Common myeloid progenitor, CD34-positive (primary cell): ENCODE measurements around the gene DPF3.

Experiments used
- CTCF ChIA-PET: fragments of 350-600 bp; sonication (Branson Sonifier 250); formaldehyde crosslinking; loops from one replicate; lab custom pipeline; 2021; ENCODE audit warnings: antibody characterized with exemption; lab: Charles Lee
- POLR2A ChIA-PET: fragments of 350-600 bp; sonication (Branson Sonifier 250); formaldehyde crosslinking; loops from one replicate; lab custom pipeline; 2021; ENCODE audit warnings: antibody characterized with exemption; lab: Charles Lee
- DNase-seq, 3 donors: peaks; one replicate each; pipeline versions ENCODE4 v3.0.0 to v3.0.0-alpha.2; 2013
- H3K27ac ChIP-seq, 2 experiments: 1 replicate in 1 of 2; 2 replicates in 1 of 2; pipeline ENCODE4 v1.7.0; 2013; ENCODE audit warnings: inconsistent platforms in 2 of 2, low read length in 2 of 2, mild to moderate bottlenecking in 2 of 2, low read depth in 1 of 2, moderate library complexity in 1 of 2; ENCODE audit not compliant: severe bottlenecking in 2 of 2, insufficient read depth in 1 of 2, poor library complexity in 1 of 2
- H3K27me3 ChIP-seq, 5 experiments: replicated peaks in 2 of 5; 1 replicate in 3 of 5; 2 replicates in 2 of 5; pipeline versions ENCODE4 v1.6.1 to v1.7.0; 2013; ENCODE audit warnings: low read length in 4 of 5, mild to moderate bottlenecking in 2 of 5, moderate library complexity in 2 of 5, inconsistent platforms in 1 of 5; ENCODE audit not compliant: insufficient read depth in 5 of 5, control insufficient read depth in 4 of 5
- H3K36me3 ChIP-seq, 4 experiments: 1 replicate in 2 of 4; 2 replicates in 2 of 4; pipeline versions ENCODE4 v1.6.1 to v1.7.0; 2013; ENCODE audit warnings: low read length in 3 of 4, control low read depth in 1 of 4, mild to moderate bottlenecking in 1 of 4; ENCODE audit not compliant: control insufficient read depth in 4 of 4, insufficient read depth in 4 of 4
- H3K4me1 ChIP-seq, 4 experiments: 1 replicate in 3 of 4; 2 replicates in 1 of 4; pipeline versions ENCODE4 v1.6.1 to v1.7.1; 2013; ENCODE audit warnings: low read length in 3 of 4, mild to moderate bottlenecking in 3 of 4, control low read depth in 1 of 4, inconsistent platforms in 1 of 4, moderate library complexity in 1 of 4; ENCODE audit not compliant: control insufficient read depth in 4 of 4, insufficient read depth in 4 of 4; ENCODE audit errors: control extremely low read depth in 1 of 4
- H3K4me3 ChIP-seq, 7 experiments: 1 replicate in 4 of 7; 2 replicates in 3 of 7; pipeline versions ENCODE4 v1.5.1 to v1.7.0; 2013; ENCODE audit warnings: mild to moderate bottlenecking in 7 of 7, low read length in 6 of 7, moderate library complexity in 6 of 7, inconsistent platforms in 2 of 7, low read depth in 2 of 7, control low read depth in 1 of 7; ENCODE audit not compliant: insufficient read depth in 4 of 7, control insufficient read depth in 1 of 7; ENCODE audit errors: extremely low read depth in 1 of 7
- H3K9me3 ChIP-seq, 5 experiments: 1 replicate in 4 of 5; 2 replicates in 1 of 5; pipeline versions ENCODE4 v1.6.1 to v1.7.1; 2013; ENCODE audit warnings: low read length in 4 of 5, mild to moderate bottlenecking in 2 of 5, inconsistent platforms in 1 of 5, low read depth in 1 of 5, moderate library complexity in 1 of 5; ENCODE audit not compliant: control insufficient read depth in 4 of 5, insufficient read depth in 2 of 5; ENCODE audit errors: control extremely low read depth in 1 of 5
- WGBS: methylation state at CpG from one replicate; pipeline ENCODE4 v1.1.5; 2013; ENCODE audit not compliant: insufficient coverage; 5-methylcytosine and 5-hydroxymethylcytosine counted together

DPF3 gene

DNA sequence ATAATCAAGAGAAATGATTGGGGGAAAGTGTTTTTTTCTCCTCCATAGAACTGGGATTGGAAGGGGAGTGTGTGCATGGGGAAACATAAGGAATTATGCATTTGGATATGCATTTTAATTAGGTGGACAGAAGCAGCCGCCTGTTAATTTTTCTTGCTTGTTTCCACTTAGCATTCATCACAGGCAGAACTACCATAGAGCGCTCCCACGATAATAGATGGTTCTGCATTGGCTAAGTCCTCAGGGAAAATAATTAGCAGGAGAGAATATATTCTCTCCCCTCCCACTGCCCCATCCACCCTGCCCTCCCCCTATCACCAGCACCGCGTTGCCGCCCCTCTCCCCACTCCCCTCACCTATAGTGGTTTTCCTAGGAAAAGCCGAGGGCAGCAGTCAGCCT lies 11.4 kb downstream of the DPF3 start:
- H3K36me3 ChIP-seq = no peaks in the 10 kb centered on the region
- no peak overlapping the region for H3K4me3 ChIP-seq
- peaks cover 0 to 20% (median 2%) of the 10 kb centered on the region in 5 experiments for H3K27me3 ChIP-seq
- ChIA-PET CTCF (interaction anchor here (0.9 to 1.4 kb wide), 2 partner anchors 9 to 367 kb away, joined by 3 read pairs; no protein-coding TSS in a partner anchor), POLR2A (interaction anchor here (0.5 kb wide), 1 partner anchor 125 kb away, joined by 3 read pairs; no protein-coding TSS in a partner anchor)
- H3K9me3 ChIP-seq = no peaks in the 10 kb centered on the region
- peaks cover 0 to 21% (median 3%) of the 10 kb centered on the region in 4 experiments for H3K4me1 ChIP-seq
- WGBS = 100% methylated on average over 2 of the region's 7 CpGs
- no peak overlapping the region for H3K27ac ChIP-seq
- no peak for DNase-seq

GRCh38 chr14:72882047-72882446 lies 11.9 kb downstream of the DPF3 start:
- no peak overlapping the region for H3K4me3 ChIP-seq
- peaks cover 0 to 21% (median 2%) of the 10 kb centered on the region in 4 experiments for H3K4me1 ChIP-seq
- no peaks in the 10 kb centered on the region for H3K36me3 ChIP-seq
- H3K27me3 ChIP-seq = peaks cover 0 to 24% (median 2%) of the 10 kb centered on the region in 5 experiments
- no CpG with 5 or more reads among the region's 1 CpG for WGBS
- DNase-seq = no peak
- no peak overlapping the region for H3K27ac ChIP-seq
- POLR2A ChIA-PET = no interaction called here
- CTCF ChIA-PET = interaction anchor here (0.9 to 1.4 kb wide), 2 partner anchors 9 to 366 kb away, joined by 3 read pairs; no protein-coding TSS in a partner anchor
- H3K9me3 ChIP-seq = no peaks in the 10 kb centered on the region

DNA sequence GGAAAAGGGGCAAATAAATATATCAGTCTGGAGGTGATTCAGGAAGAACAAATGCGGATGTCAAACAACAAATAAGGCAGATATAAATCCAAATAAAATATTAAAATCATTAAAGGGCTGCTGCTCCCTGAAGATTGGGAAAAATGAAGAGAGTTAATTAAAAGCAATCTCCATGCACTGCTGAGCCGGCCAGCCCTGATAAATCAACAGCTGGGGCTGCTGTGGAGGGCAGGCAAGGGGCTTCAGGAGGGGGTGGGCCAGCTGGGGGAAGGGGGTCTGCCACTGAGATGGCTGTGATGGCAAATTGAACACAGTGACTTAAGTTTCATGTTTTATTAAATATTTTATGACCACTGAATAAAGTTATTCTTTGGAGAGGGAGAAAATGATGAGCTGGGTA lies 12.4 kb downstream of the DPF3 start:
- CTCF ChIA-PET = interaction anchor here (0.9 to 1.4 kb wide), 2 partner anchors 9 to 366 kb away, joined by 3 read pairs; no protein-coding TSS in a partner anchor
- H3K36me3 ChIP-seq = no peaks in the 10 kb centered on the region
- H3K4me1 ChIP-seq = peaks cover 0 to 21% (median 2%) of the 10 kb centered on the region in 4 experiments
- H3K27me3 ChIP-seq = peaks cover 0 to 26% (median 2%) of the 10 kb centered on the region in 5 experiments
- POLR2A ChIA-PET = no interaction called here
- no peak overlapping the region for H3K27ac ChIP-seq
- 100% methylated on average over 1 of the region's 2 CpGs for WGBS
- H3K9me3 ChIP-seq = no peaks in the 10 kb centered on the region
- no peak for DNase-seq
- H3K4me3 ChIP-seq = no peak overlapping the region

- WGBS = no CpG with 5 or more reads among the region's 2 CpGs
- DNase-seq = peak in 1 of 3 donors; percentile 41
- CTCF ChIA-PET = no interaction called here
Observed at GRCh38 chr14:72880820-72881219, 13.1 kb downstream of the DPF3 start.

GRCh38 chr14:72880164-72880563 lies 13.7 kb downstream of the DPF3 start:
- Histone ChIP-seq H3K4me3 (no peak overlapping the region), H3K9me3 (no peaks in the 10 kb centered on the region), H3K27ac (no peak overlapping the region), H3K27me3 (peaks cover 0 to 23% (median 2%) of the 10 kb centered on the region in 5 experiments), H3K4me1 (peaks cover 0 to 21% (median 2%) of the 10 kb centered on the region in 4 experiments), H3K36me3 (no peaks in the 10 kb centered on the region)
- ChIA-PET POLR2A (no interaction called here), CTCF (no interaction called here)
- 100% methylated on average over 2 of the region's 2 CpGs for WGBS
- DNase-seq = peak in 1 of 3 donors; percentile 8

More at GRCh38 chr14:72880820-72881219, 13.1 kb downstream of the DPF3 start:
- H3K27me3 ChIP-seq = peaks cover 0 to 23% (median 2%) of the 10 kb centered on the region in 5 experiments
- no peak overlapping the region for H3K27ac ChIP-seq
- peaks cover 0 to 21% (median 2%) of the 10 kb centered on the region in 4 experiments for H3K4me1 ChIP-seq
- POLR2A ChIA-PET = no interaction called here
- H3K36me3 ChIP-seq = no peaks in the 10 kb centered on the region
- H3K4me3 ChIP-seq = no peak overlapping the region
- no peaks in the 10 kb centered on the region for H3K9me3 ChIP-seq

DNA sequence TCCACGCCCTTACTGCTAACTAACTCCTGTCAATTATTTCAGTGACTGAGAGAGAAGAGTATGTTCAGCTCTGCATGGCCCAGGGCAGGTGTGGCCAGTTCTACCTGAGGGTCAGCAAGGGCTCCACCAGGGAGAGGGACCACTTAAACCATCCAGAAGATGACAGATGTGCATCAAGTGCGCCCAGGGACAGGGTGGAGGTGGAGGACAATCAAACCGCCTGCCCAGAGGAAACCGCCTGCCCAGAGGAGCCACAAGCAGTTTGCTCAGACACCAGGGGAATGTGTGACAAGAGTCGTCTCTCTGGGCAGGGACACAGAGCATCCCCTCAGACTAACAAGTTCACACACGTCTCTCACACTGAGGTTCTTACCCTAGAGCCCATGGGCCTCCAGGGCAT lies 14.5 kb downstream of the DPF3 start:
- WGBS = 100% methylated on average over 5 of the region's 6 CpGs
- H3K4me3 ChIP-seq = no peak overlapping the region
- ChIA-PET CTCF (no interaction called here), POLR2A (no interaction called here)
- no peak overlapping the region for H3K27ac ChIP-seq
- peaks cover 0 to 20% (median 2%) of the 10 kb centered on the region in 4 experiments for H3K4me1 ChIP-seq
- no peaks in the 10 kb centered on the region for H3K36me3 ChIP-seq
- no peaks in the 10 kb centered on the region for H3K9me3 ChIP-seq
- DNase-seq = no peak
- peaks cover 0 to 23% (median 2%) of the 10 kb centered on the region in 5 experiments for H3K27me3 ChIP-seq

DNA sequence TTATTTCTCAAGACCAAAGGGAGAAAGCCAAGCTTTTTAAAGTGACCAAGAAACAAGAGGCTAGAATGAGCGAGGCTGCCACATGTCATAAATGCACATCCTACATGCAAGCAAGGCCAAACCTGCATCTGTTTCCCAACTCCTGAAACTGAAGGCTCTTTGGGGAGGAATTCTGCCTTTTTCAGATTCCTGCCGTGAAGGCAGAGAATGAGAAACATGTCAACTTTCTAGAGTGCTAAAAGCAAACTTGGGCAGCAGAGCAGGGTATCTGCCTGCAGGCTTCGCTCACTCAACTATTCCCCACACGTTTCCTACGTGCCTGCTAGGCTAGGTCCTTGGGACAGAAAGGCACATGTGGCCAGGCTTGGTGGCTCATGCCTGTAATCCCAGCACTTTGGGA lies 15.2 kb downstream of the DPF3 start:
- DNase-seq = no peak
- POLR2A ChIA-PET = no interaction called here
- Histone ChIP-seq H3K9me3 (no peaks in the 10 kb centered on the region), H3K27me3 (peaks cover 0 to 23% (median 2%) of the 10 kb centered on the region in 5 experiments), H3K36me3 (no peaks in the 10 kb centered on the region), H3K4me3 (no peak overlapping the region), H3K27ac (no peak overlapping the region), H3K4me1 (peaks cover 0 to 13% (median under 1%) of the 10 kb centered on the region in 4 experiments)
- WGBS = 98% methylated on average over 5 of the region's 5 CpGs
- CTCF ChIA-PET = no interaction called here
